ENCODE results near the gene SSBP1. TPM values are rescaled to one million over a fixed set of nuclear protein-coding genes. Genes with fewer than 3 reads are reported as not detected.

The SSBP1 gene
- total RNA-seq, 1 donor from 2014 or later: 126 TPM

GRCh38 chr7:141696348-141696747, 41.8 kb upstream of the SSBP1 start:
- H3K36me3 ChIP-seq (ENCODE audit: control insufficient read depth, insufficient read depth, low read length): no peaks in the 10 kb centered on the region
- no peaks in the 10 kb centered on the region for H3K27me3 ChIP-seq (ENCODE audit: control insufficient read depth, insufficient read depth, low read length)
- H3K4me3 ChIP-seq (ENCODE audit: low read depth, low read length): no peak overlapping the region
- no peak for TF ChIP-seq CTCF (IDR thresholded peaks at IDR 0.05; ENCODE audit: insufficient read depth, low read length, severe bottlenecking)
- FAIRE-seq (no peak), DNase-seq (ENCODE audit: low read depth) (no peak)

GRCh38 chr7:141697211-141697871, 40.8 kb upstream of the SSBP1 start:
- no peak for TF ChIP-seq CTCF (IDR thresholded peaks at IDR 0.05; ENCODE audit: insufficient read depth, low read length, severe bottlenecking)
- peak; percentile 69 for DNase-seq (ENCODE audit: low read depth)
- H3K36me3 ChIP-seq (ENCODE audit: control insufficient read depth, insufficient read depth, low read length): no peaks in the 10 kb centered on the region
- no peak overlapping the region for H3K4me3 ChIP-seq (ENCODE audit: low read depth, low read length)
- H3K27me3 ChIP-seq (ENCODE audit: control insufficient read depth, insufficient read depth, low read length): no peaks in the 10 kb centered on the region
- no peak for FAIRE-seq

GRCh38 chr7:141698247-141699015, 39.7 kb upstream of the SSBP1 start:
- TF ChIP-seq CTCF (IDR thresholded peaks at IDR 0.05; ENCODE audit: insufficient read depth, low read length, severe bottlenecking): no peak
- no peak overlapping the region for H3K4me3 ChIP-seq (ENCODE audit: low read depth, low read length)
- H3K36me3 ChIP-seq (ENCODE audit: control insufficient read depth, insufficient read depth, low read length): no peaks in the 10 kb centered on the region
- DNase-seq (ENCODE audit: low read depth): no peak
- no peaks in the 10 kb centered on the region for H3K27me3 ChIP-seq (ENCODE audit: control insufficient read depth, insufficient read depth, low read length)
- FAIRE-seq: no peak

GRCh38 chr7:141699860-141700259, 38.3 kb upstream of the SSBP1 start:
- H3K36me3 ChIP-seq (ENCODE audit: control insufficient read depth, insufficient read depth, low read length): no peaks in the 10 kb centered on the region
- no peak overlapping the region for H3K4me3 ChIP-seq (ENCODE audit: low read depth, low read length)
- TF ChIP-seq CTCF (IDR thresholded peaks at IDR 0.05; ENCODE audit: insufficient read depth, low read length, severe bottlenecking): no peak
- DNase-seq (ENCODE audit: low read depth): no peak
- H3K27me3 ChIP-seq (ENCODE audit: control insufficient read depth, insufficient read depth, low read length): no peaks in the 10 kb centered on the region
- no peak for FAIRE-seq

- H3K4me3 ChIP-seq (ENCODE audit: low read depth, low read length): no peak overlapping the region
- no peaks in the 10 kb centered on the region for H3K36me3 ChIP-seq (ENCODE audit: control insufficient read depth, insufficient read depth, low read length)
- H3K27me3 ChIP-seq (ENCODE audit: control insufficient read depth, insufficient read depth, low read length): no peaks in the 10 kb centered on the region
- no peak for FAIRE-seq
- peak; percentile 15 for DNase-seq (ENCODE audit: low read depth)
- TF ChIP-seq CTCF (IDR thresholded peaks at IDR 0.05; ENCODE audit: insufficient read depth, low read length, severe bottlenecking): no peak
These were observed 37.8 kb upstream of the SSBP1 start for GRCh38 chr7:141700296-141700847.
